Measurements from ENCODE around the gene DLG2.
"Not testable (repeated sequence)": the region's sequence is repeated elsewhere in the genome, so short reads cannot be mapped to it uniquely, and the experiment has no call there.

The DLG2 gene

GRCh38 chr11:85096939-85097338 is 530.2 kb downstream of the DLG2 start:
- no peak for DNase-seq

- no peak for DNase-seq
Observed at GRCh38 chr11:85095239-85095638, 531.9 kb downstream of the DLG2 start.

- no peak for DNase-seq
Observed at GRCh38 chr11:85094795-85095194, 532.3 kb downstream of the DLG2 start.

- no peak for DNase-seq
Observed at GRCh38 chr11:85089654-85090053, 537.5 kb downstream of the DLG2 start.

GRCh38 chr11:85088286-85088685 is 538.9 kb downstream of the DLG2 start:
- peak; percentile 30 for DNase-seq

GRCh38 chr11:85086504-85087284 is 540.5 kb downstream of the DLG2 start:
- DNase-seq = peak; percentile 61

- peak; percentile 54 for DNase-seq
Observed at GRCh38 chr11:85076535-85077330, 550.4 kb downstream of the DLG2 start.

- DNase-seq = no peak
Observed at GRCh38 chr11:85062659-85063058, 564.5 kb downstream of the DLG2 start.

GRCh38 chr11:85052636-85053035 is 574.5 kb downstream of the DLG2 start:
- no peak for DNase-seq

GRCh38 chr11:85048801-85049200 is 578.3 kb downstream of the DLG2 start:
- DNase-seq = no peak

- DNase-seq = no peak
Observed at GRCh38 chr11:85045716-85046115, 581.4 kb downstream of the DLG2 start.

GRCh38 chr11:85044911-85045310 is 582.2 kb downstream of the DLG2 start:
- no peak for DNase-seq

- DNase-seq = no peak
Observed at GRCh38 chr11:85042361-85042760, 584.8 kb downstream of the DLG2 start.

GRCh38 chr11:85040166-85040565 is 587.0 kb downstream of the DLG2 start:
- DNase-seq = no peak

- DNase-seq = peak; percentile 40
Observed at GRCh38 chr11:85029964-85030363, 597.2 kb downstream of the DLG2 start.

GRCh38 chr11:85028329-85029101 is 598.6 kb downstream of the DLG2 start:
- DNase-seq = no peak

GRCh38 chr11:85027346-85027745 is 599.8 kb downstream of the DLG2 start:
- DNase-seq = no peak

- peak; percentile 8 for DNase-seq
Observed at GRCh38 chr11:85021058-85021457, 606.1 kb downstream of the DLG2 start.

- DNase-seq = peak; percentile 2
Observed at GRCh38 chr11:84993386-84993785, 633.8 kb downstream of the DLG2 start.

- no peak for DNase-seq
Observed at GRCh38 chr11:84990141-84990540, 637.0 kb downstream of the DLG2 start.

GRCh38 chr11:84987686-84988187 is 639.4 kb downstream of the DLG2 start:
- DNase-seq = not testable (repeated sequence)

- DNase-seq = peak; percentile 27
Observed at GRCh38 chr11:84981301-84981700, 645.8 kb downstream of the DLG2 start.

GRCh38 chr11:84969103-84969502 is 658.0 kb downstream of the DLG2 start:
- DNase-seq = peak; percentile 56

All from fibroblast of skin of right quadriceps (primary cell).